Activated naive CD8-positive, alpha-beta T cell treated with anti-CD3 and anti-CD28 coated beads, Interleukin-2, amount 50 U/mL, for 16 hours (primary cell): Measurements from ENCODE around the gene COL15A1.
"Not testable (repeated sequence)": the region's sequence is repeated elsewhere in the genome, so short reads cannot be mapped to it uniquely, and the experiment has no call there.

Source experiments
- DNase-seq: peaks from one replicate; pipeline ENCODE4 v3.0.0-alpha.2; 2020; ENCODE audit warnings: low read depth, low spot score

COL15A1 gene

GRCh38 chr9:98994172-98995058, 50.7 kb downstream of the COL15A1 start:
- DNase-seq: no peak

GRCh38 chr9:98995059-98995671, 51.5 kb downstream of the COL15A1 start:
- DNase-seq: no peak

- DNase-seq: no peak
Observed at GRCh38 chr9:98995971-98996504, 52.3 kb downstream of the COL15A1 start.

- DNase-seq: no peak
Observed at GRCh38 chr9:98997604-98998003, 53.9 kb downstream of the COL15A1 start.

GRCh38 chr9:98998441-98999151, 54.9 kb downstream of the COL15A1 start:
- DNase-seq: peak; percentile 23

- no peak for DNase-seq
Observed at GRCh38 chr9:98999152-98999525, 55.4 kb downstream of the COL15A1 start.

GRCh38 chr9:99000476-99001395, 57.0 kb downstream of the COL15A1 start:
- no peak for DNase-seq

GRCh38 chr9:99001892-99002291, 58.2 kb downstream of the COL15A1 start:
- DNase-seq: no peak

- DNase-seq: no peak
Observed at GRCh38 chr9:99002706-99003105, 59.0 kb downstream of the COL15A1 start.

- no peak for DNase-seq
Observed at GRCh38 chr9:99003308-99003707, 59.6 kb downstream of the COL15A1 start.

- no peak for DNase-seq
Observed at GRCh38 chr9:99004115-99004514, 60.4 kb downstream of the COL15A1 start.

- no peak for DNase-seq
Observed at GRCh38 chr9:99004717-99005460, 61.2 kb downstream of the COL15A1 start.

GRCh38 chr9:99005651-99006050, 61.9 kb downstream of the COL15A1 start:
- no peak for DNase-seq

GRCh38 chr9:99006511-99006910, 62.8 kb downstream of the COL15A1 start:
- no peak for DNase-seq

GRCh38 chr9:99006979-99007378, 63.3 kb downstream of the COL15A1 start:
- no peak for DNase-seq

GRCh38 chr9:99008203-99008602, 64.5 kb downstream of the COL15A1 start:
- DNase-seq: no peak

- DNase-seq: not testable (repeated sequence)
Observed at GRCh38 chr9:99010393-99010792, 66.7 kb downstream of the COL15A1 start.

- no peak for DNase-seq
Observed at GRCh38 chr9:99011161-99011709, 67.5 kb downstream of the COL15A1 start.

GRCh38 chr9:99012957-99013512, 69.3 kb downstream of the COL15A1 start:
- DNase-seq: no peak

GRCh38 chr9:99013550-99013949, 69.8 kb downstream of the COL15A1 start:
- DNase-seq: no peak
